ENCODE measurements around the gene CEP72.

DNA sequence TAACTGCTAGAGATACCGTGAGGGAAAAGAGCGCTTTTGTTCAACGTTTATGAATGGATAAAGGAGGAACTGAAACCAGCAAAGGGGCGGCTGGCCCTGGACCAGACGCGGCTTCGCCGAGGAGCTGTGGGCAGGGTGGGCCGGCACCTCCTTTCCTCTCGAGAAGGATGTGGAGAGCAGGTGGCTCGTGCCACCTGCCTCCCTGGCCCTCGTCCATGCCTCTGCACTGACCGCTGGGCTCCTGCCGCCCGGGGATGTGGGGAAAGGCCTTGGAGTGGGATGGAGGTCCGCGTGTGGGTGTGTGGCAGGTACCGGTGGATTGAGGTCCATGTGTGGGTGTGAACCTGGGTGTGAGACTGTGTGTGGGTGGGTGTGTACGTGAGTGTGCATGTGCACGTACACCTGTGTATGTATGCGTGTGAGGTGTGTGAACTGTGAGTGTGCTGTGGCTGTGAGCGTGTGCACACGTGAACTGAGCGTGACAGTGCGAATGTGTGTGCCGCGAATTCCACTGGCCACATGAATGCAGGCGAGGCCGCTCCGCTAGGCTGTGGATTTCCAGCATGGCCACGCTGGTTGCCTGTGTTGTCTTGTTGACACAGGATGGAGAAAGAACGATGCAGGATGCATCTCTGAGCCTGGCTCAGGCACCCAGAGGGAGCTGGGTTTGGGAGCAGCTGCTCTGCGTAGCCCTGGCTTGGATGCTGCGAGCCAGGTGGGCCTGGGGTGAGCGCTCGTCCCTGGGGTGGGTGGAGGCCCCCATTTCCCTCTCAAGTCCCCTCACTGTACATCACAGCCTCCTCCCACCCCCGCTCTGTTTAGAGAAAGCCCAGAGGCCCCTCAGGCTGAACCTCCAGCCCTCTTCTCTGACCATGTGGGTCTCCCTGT is 4.4 kb upstream of the CEP72 start:
- TF ChIP-seq, protein P1, sequence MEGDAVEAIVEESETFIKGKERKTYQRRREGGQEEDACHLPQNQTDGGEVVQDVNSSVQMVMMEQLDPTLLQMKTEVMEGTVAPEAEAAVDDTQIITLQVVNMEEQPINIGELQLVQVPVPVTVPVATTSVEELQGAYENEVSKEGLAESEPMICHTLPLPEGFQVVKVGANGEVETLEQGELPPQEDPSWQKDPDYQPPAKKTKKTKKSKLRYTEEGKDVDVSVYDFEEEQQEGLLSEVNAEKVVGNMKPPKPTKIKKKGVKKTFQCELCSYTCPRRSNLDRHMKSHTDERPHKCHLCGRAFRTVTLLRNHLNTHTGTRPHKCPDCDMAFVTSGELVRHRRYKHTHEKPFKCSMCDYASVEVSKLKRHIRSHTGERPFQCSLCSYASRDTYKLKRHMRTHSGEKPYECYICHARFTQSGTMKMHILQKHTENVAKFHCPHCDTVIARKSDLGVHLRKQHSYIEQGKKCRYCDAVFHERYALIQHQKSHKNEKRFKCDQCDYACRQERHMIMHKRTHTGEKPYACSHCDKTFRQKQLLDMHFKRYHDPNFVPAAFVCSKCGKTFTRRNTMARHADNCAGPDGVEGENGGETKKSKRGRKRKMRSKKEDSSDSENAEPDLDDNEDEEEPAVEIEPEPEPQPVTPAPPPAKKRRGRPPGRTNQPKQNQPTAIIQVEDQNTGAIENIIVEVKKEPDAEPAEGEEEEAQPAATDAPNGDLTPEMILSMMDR (IDR thresholded peaks at IDR 0.05): no peak
- no peak for TF ChIP-seq POLR2A (IDR thresholded peaks at IDR 0.05)
